ENCODE results near the gene TIGD3.

TIGD3 gene

GRCh38 chr11:65393513-65394079 is 39.0 kb downstream of the TIGD3 start:
- TF ChIP-seq, protein P1, sequence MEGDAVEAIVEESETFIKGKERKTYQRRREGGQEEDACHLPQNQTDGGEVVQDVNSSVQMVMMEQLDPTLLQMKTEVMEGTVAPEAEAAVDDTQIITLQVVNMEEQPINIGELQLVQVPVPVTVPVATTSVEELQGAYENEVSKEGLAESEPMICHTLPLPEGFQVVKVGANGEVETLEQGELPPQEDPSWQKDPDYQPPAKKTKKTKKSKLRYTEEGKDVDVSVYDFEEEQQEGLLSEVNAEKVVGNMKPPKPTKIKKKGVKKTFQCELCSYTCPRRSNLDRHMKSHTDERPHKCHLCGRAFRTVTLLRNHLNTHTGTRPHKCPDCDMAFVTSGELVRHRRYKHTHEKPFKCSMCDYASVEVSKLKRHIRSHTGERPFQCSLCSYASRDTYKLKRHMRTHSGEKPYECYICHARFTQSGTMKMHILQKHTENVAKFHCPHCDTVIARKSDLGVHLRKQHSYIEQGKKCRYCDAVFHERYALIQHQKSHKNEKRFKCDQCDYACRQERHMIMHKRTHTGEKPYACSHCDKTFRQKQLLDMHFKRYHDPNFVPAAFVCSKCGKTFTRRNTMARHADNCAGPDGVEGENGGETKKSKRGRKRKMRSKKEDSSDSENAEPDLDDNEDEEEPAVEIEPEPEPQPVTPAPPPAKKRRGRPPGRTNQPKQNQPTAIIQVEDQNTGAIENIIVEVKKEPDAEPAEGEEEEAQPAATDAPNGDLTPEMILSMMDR (IDR thresholded peaks at IDR 0.05; ENCODE audit: control extremely low read depth, extremely low read depth, low read depth, missing control alignments) = no peak
- CTCF ChIA-PET = interaction anchor here (1.0 to 1.2 kb wide), 2 partner anchors 65 to 116 kb away, joined by 3 to 4 read pairs; no protein-coding TSS in a partner anchor
- POLR2A ChIA-PET = interaction anchor here (0.7 to 0.8 kb wide), 2 partner anchors 31 to 105 kb away, joined by 3 read pairs; partner anchors contain the start of gene MALAT1
- DNase-seq (ENCODE audit: extremely low spot score) = no peak

GRCh38 chr11:65394125-65394536 is 39.6 kb downstream of the TIGD3 start:
- DNase-seq (ENCODE audit: extremely low spot score) = no peak
- TF ChIP-seq, protein P1 (IDR thresholded peaks at IDR 0.05; ENCODE audit: control extremely low read depth, extremely low read depth, low read depth, missing control alignments) = no peak
- CTCF ChIA-PET = interaction anchor here (1.0 to 1.2 kb wide), 2 partner anchors 65 to 116 kb away, joined by 3 to 4 read pairs; no protein-coding TSS in a partner anchor
- POLR2A ChIA-PET = interaction anchor here (0.7 to 0.8 kb wide), 2 partner anchors 30 to 105 kb away, joined by 3 read pairs; partner anchors contain the start of gene MALAT1

DNA sequence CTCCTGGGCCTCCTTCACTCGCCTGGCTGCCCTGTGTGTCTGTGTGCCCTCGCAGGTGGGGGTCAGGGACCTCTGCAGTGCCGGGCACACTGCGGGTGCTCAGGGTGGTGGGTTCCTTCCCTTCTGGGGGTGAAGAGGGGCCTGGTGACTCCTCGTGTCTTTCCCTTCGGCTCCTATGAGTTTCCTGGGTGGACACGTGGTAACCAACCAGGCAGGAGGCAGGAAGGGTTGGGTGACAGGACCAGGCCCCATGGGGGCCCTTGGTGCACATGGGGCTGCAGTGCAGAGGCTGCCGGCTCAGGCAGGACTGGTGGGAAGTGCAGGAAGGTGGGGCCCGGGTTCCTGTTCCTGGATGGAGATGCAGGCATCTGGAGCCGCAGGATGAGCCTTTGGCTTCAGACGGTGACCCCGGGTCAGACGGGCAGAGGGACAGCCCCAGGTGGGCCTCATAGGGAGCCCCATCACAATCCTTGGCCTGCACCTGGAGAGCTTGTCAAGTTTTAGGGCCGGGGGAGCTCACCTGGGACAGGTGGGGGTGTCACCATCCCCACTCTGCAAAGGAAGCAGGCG is 41.5 kb downstream of the TIGD3 start:
- DNase-seq (ENCODE audit: extremely low spot score) = no peak

GRCh38 chr11:65396769-65397745 is 42.5 kb downstream of the TIGD3 start:
- TF ChIP-seq, protein P1 (IDR thresholded peaks at IDR 0.05; ENCODE audit: control extremely low read depth, extremely low read depth, low read depth, missing control alignments) = no peak
- POLR2A ChIA-PET = interaction anchor here (1.4 to 2.2 kb wide), 3 partner anchors 9 to 26 kb away, joined by 4 to 8 read pairs (median 4); partner anchors contain the start of gene NEAT1
- DNase-seq (ENCODE audit: extremely low spot score) = no peak
- CTCF ChIA-PET = interaction anchor here (0.9 to 2.9 kb wide), 5 partner anchors 9 to 101 kb away, joined by 3 to 14 read pairs (median 4); no protein-coding TSS in a partner anchor

More for the DNA sequence above, 41.5 kb downstream of the TIGD3 start:
- ChIA-PET POLR2A (no interaction called here), CTCF (interaction anchor here (0.9 to 2.9 kb wide), 4 partner anchors 8 to 102 kb away, joined by 3 to 14 read pairs (median 6); no protein-coding TSS in a partner anchor)
- TF ChIP-seq, protein P1 (IDR thresholded peaks at IDR 0.05; ENCODE audit: control extremely low read depth, extremely low read depth, low read depth, missing control alignments) = no peak

DNA sequence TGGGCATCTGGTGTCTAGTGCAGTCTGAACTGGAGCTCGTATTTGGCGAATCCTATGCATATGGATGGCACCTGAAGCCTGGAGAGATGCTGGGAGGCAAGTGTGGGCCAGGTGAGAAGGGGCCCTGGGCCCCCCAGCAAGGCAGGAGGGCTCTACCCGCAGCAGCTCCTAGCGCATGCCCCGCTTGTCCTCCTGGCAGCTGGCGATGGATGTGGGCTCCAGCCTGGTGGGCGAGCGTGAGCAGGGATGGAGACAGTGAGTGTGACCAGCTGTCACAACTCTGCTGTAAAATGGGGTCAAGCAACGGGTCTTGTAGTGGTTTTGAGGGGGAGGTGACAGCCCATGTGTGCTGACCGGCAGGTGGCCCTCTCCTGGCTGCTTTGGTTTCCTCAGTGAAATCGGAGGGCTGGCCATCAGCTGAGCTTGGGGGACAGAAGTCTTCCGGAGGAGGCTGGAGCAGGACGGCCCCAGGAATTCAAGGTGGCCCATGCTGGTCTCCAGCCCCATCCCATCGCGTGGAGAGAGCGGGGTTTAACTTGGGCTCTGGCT is 43.9 kb downstream of the TIGD3 start:
- ChIA-PET CTCF (interaction anchor here (1.1 to 2.9 kb wide), 3 partner anchors 10 to 42 kb away, joined by 4 to 14 read pairs (median 4); no protein-coding TSS in a partner anchor), POLR2A (interaction anchor here (0.6 to 2.2 kb wide), 5 partner anchors 11 to 110 kb away, joined by 4 to 8 read pairs (median 5); partner anchors contain the start of gene NEAT1)
- TF ChIP-seq, protein P1 (IDR thresholded peaks at IDR 0.05; ENCODE audit: control extremely low read depth, extremely low read depth, low read depth, missing control alignments) = no peak
- no peak for DNase-seq (ENCODE audit: extremely low spot score)

Measured in GM10248 (cell line).